ENCODE measurements around the gene SIGMAR1.
A peak's percentile ranks its signal among the peaks of the same experiment; 100 is the strongest.
"Not testable (repeated sequence)": the region's sequence is repeated elsewhere in the genome, so short reads cannot be mapped to it uniquely, and the experiment has no call there.

Gene SIGMAR1

DNA sequence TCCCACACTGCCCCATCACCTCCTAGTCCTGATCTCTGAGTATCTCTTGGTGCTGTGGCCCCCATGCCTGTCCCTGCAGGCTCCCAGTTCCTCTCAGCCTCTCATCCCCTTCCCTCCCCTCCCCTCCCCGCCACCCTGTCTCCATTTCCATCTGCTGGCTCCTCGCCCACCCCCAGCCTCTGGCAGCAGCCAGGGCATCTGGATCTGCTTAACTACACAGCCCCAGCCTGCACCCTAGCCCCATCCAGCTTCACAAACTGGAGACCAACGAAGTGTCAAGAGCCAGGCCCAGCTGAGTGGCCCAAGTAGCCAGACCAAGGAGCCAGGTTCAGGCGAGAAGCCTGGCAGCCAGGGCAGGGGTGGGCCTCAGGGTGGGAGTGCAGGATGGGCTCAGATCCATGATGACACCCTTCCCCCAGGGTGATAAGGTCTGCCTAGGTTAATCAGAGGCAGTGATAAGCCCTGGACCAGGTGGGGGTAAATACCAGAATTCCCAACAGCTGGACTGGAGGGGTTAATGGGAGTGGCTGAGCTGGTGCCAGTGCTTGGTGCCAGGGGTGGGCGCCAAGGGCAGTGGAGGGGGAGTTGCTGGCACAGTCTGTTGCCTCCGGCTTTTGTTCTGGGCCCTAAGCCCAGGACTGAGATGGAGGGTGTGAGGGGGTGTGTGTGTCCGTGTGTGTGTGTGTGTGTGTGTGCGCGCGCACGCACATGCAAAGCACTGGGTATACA lies 16.9 kb upstream of the SIGMAR1 start:
- no peak for DNase-seq (ENCODE audit: low read depth)

DNA sequence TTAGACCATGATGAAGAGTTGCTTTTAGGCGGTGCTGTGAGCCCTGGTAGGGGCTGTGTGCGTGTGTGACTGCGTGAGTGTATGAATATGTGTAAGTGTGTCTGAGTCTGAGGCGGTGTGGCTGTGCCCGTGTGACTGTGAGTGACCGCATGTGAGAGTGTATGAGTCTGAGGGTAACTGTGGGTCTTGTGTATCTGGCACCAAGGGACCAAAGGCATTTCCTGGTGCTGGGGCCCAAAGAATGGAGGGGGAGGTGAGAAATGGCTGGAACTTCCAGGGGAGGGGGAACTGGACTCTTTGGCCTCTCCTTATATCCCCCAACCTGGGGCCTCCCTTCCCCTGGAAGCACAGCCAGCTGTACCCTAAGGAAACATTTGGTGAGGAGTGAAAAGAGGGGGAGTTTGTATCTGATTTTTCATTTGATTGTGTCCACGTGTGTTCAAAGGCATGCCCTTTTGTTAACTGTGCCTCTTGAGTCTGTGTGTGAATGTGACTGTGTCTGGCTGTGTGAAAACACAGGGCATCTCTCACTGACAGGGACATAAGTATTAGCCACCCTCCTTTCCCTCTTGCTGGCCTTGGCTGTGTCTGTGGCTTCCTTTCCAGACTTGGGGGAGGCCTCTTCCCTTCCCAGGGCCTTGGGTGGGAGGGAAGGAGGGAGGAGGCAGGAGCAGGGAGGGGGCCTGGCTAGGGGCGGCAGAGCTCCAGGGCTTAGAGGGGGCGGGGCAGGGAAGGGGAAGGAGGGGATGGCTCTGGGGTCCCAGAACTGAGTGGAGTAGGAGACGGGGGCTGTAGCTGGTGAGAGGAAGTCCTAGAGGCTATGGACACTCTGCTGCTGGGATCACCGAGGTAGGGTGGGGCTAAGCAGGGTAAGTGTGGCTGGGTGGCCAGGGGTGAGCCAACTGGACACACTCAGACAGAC lies 15.8 kb upstream of the SIGMAR1 start:
- DNase-seq (ENCODE audit: low read depth): peak; percentile 40

DNA sequence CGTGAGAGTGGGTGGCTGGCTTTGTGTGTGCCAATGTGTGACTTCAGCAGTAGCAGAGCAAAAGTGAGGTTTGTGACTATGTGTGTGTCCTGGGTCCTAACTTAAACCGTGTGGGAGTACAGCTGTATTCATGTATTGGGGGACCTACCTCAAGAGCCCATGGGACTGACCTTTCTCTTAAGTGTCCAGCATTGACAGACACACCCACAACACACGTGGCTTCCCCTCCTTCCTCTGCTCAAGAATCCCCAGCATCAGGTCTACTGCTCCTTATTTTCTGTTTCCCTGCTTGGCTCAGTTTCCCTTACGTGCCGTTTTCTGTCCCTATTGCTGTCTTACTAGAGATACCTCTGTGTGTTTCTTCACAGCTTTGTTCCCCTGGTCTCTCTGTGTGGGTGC lies 15.0 kb upstream of the SIGMAR1 start:
- DNase-seq (ENCODE audit: low read depth): peak; percentile 21

DNA sequence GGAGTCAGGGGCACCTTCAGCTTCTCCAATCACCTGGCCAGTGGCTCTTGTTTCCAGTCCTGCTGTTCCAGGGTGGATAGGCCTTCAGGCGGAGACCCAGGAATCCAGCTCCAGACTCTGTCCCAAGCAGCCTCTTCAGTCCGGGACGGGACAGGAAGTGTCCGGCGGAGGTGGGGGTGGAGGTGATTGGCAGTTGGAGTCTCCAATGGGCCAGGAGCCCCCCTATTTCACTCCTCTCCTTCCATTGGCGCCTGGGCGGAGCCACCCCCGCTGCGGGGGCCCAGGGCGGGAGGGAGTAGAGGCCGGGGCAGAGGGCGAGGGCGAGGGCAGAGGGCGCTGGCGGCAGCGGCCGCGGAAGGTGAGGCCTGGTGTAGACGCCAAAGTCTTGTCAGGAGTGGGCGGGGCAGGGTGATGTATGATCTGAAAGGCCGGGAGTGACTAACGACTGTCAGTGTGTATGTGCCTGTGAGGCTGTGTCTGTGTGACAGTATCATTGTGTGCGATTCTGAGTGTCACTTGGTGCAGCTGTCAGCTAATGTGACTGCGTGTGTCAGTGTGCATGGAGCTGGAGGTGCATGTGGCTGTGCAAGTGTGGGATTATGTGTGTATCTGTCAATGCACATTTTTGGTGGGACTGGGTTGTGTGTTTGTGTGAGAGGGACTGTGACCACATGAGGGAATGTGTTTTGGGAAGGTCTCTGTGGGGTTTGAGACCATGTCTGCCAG lies 14.5 kb upstream of the SIGMAR1 start, which contains the start of gene IL11RA:
Gene IL11RA, plus strand, starts transcription at position 310 of the 726 bp plus-strand sequence. CDS start 3,033 bp downstream, outside the sequence.
- peak; percentile 92 for DNase-seq (ENCODE audit: low read depth)

DNA sequence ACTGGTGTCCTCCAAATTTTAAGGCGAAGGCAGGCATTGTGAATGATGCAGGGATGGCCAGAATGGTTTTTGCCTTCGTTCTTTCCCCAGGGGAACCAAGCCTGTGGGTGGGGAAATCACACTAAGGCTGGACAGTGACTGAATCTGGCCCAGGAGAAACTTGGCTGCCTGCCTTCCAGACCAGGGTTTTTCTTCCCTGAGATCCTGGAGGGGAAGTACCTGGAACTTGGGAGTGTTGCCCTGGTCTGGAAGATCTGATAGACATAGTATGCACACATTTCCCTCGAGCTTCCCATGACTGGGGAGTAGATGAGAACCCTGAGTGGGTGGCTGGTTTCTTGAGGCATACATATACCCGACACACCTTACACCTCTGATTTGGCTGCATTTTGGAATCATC lies 13.7 kb upstream of the SIGMAR1 start:
- peak; percentile 32 for DNase-seq (ENCODE audit: low read depth)

DNA sequence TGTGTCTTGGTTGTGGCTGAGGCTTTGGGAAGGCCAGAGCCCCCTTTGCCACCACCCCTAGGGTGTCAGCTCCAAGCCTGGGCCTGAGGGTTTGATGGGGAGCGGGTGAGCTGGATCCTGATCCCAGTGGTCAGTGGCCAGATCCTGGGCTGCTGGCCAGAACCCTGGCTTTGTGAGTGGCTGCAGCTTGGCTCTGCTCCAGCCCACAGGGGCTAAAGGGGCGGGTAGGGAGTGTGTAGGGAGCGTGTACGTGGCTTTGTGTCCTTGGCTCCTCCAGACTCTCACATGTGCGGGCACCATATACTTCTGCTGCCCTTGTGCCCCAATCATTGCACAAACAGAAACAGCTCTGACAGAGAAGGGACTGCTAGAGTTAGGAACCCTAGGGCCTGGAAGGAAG lies 13.2 kb upstream of the SIGMAR1 start:
- no peak for DNase-seq (ENCODE audit: low read depth)

DNA sequence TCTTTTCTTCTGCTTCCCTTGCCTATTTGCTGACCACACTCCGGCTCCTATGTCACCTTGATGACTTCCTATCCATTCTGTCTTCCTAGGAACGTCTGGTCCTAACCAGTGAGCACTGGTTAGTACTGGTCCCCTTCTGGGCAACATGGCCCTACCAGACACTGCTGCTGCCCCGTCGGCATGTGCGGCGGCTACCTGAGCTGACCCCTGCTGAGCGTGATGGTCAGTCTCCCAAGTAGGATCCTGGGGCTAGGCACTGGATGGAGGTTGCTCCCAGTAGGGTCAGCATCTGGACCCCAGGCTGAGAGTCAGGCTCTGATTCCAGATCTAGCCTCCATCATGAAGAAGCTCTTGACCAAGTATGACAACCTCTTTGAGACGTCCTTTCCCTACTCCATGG lies 11.1 kb upstream of the SIGMAR1 start:
- no peak for DNase-seq (ENCODE audit: low read depth)

DNA sequence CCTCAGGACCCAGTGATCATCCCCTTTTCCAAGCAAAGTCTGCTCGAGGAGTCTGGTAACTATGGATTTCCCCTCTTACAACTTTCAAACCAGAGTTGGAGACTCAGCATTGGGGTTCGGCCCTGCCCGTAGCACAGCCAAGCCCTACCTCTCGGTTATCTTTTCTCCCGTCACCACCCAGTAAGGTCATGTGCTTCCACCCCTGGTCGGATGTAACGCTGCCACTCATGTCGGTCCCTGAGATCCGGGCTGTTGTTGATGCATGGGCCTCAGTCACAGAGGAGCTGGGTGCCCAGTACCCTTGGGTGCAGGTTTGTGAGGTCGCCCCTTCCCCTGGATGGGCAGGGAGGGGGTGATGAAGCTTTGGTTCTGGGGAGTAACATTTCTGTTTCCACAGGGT lies 10.1 kb upstream of the SIGMAR1 start:
- no peak for DNase-seq (ENCODE audit: low read depth)

DNA sequence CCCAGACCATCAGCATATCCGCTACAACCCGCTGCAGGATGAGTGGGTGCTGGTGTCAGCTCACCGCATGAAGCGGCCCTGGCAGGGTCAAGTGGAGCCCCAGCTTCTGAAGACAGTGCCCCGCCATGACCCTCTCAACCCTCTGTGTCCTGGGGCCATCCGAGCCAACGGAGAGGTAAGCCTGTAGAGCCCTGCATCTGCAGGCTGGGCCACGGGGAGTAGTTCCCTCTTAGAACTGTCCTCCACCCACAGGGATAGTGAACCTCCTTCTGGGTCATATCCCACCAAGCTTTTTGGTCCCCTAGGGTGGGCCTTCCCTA lies 9.5 kb upstream of the SIGMAR1 start:
- DNase-seq (ENCODE audit: low read depth): no peak

DNA sequence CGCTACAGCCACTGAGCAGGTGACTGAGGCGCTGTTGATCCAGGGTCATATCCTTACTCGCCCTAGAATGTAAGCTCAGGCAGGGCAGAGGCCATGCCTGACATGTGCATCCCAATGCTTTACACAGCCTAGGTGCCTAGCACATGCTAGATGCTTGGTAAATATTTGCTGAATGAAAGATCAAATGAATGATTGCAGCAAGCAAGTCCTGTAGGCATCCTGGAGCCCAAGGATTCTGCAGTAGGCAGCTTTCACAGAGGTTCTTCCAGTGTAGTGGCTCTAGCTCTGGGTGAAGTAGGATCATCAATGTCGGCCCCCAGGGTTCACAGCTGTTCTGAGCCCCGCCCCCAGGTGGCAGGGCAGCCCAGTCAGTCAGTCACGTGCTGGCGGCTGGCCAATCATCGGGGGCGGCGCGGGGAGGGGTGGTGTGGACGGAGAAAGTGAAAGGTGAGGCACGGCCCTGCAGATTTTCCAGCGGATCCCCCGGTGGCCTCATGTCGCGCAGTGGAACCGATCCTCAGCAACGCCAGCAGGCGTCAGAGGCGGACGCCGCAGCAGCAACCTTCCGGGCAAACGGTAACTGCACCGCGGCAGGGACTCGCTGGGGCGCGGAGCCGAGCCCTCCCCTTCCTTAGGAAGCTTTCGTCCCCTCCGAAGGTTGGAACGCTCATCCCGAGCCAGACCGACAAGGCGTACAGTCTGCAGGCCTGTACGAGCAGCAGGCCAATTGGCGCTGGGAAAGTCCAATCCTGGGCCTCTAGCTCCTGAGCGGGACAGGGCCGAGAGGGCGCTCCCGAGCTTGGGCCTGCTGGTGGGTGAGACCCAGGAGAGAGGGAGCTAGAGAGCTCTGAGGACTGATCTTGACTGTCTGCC lies 8.9 kb upstream of the SIGMAR1 start, which contains the start of gene GALT:
Gene GALT, plus strand, starts transcription at position 465 of the 873 bp plus-strand sequence. Its CDS starts 30 bp downstream, at position 495.
- DNase-seq (ENCODE audit: low read depth): peak; percentile 91

DNA sequence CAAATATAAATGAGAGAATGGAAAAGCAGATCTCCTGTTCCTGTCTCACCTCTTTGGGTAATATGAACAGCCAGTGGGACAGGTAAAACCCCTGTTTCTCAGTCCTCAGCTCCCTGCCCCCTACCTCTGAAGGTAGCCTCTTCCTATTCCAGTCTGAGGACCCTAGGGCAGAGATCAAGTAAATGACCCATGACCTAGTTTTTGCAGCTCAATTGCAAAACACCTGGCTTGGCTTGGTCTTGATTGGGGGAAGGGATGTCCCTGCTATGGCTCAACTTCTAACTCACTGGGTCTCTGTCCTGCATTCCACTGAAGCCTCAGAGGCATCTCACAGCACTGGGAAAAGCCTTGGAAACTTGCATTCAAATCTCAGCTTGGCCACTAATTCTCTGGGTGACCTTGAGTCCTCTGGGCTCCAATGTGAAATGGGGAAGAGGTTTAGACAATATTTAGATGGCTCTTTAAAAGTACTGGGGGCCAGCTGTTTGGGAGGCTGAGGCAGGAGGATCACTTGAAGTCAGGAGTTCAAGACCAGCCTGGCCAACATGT lies 7.3 kb upstream of the SIGMAR1 start:
- no peak for DNase-seq (ENCODE audit: low read depth)

DNA sequence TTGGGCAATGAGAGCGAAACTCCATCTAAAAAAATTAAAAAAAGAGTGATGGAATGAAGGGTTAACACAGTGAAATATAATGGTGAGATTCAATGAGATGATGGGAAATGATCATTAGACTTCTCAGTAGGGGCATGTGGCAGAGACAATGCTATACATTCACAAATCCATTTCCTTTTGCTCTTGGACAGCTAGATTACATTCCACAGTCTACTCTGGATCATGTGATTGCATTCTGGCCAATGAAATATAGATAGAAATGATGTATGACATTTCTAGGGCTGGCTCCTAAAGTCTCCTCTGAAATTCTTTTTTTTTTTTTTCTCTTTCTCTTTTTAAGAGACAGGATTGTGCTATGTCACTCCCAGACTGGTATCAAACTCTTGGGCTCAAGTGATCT lies 5.1 kb upstream of the SIGMAR1 start:
- no peak for DNase-seq (ENCODE audit: low read depth)

DNA sequence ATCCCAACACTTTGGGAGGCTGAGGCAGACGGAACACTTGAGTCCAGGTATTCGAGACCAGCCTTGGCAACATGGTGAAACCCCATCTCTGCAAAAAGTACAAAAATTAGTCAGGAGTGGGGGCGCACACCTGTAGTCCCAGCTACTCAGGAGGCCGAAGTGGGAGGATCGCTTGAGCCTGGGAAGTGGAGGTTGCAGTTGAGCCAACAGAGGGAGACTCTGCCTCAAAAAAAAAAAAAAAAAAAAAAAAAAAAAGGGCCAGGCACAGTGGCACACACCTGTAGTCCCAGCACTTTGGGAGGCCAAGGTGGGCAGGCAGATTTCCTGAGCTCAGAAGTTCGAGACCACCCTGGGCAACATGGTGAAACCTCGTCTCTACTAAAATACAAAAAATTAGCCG lies 1.7 kb upstream of the SIGMAR1 start:
- DNase-seq (ENCODE audit: low read depth): not testable (repeated sequence)

DNA sequence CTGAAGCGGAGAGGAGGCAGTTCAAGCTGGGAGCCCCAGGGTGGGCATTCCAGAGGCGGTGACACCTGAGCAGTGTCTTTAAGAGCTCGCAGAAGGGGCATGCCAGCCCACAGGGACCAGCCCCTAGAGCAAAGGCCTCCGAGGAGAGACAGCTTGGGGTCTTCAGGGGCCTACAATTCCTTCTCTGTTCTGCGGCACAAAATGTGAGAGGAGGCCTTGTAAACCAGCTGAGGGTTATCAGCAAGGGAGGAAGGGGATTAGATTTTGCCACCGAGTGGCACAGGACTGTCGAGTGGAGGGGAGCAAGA lies 505 bp upstream of the SIGMAR1 start:
- DNase-seq (ENCODE audit: low read depth): no peak

DNA sequence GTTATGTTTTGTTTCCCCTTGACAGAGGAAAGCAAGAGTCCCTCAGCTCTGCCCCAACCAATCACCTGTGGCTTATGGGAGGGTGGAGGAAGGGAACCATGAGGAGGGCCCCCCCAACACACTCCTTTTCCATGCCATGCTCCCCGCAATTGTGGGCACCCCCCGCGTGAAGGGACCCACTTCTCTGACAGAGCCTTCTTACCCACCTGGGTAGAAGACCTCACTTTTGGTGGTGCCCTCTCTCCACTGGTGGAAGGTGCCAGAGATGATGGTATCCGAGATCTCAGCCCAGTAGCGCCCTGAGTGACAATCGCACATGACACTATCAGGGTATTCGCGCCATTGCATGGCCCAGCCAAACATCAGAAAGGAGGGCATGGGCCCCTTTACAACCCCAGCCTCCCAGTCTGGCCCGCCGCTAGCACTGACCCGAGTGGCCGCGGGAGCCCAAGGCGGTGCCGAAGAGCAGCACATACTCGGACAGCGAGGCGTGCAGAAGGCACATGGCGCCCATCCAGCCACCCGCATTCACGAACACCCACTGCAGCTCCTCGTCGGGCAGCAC lies 714 bp downstream of the SIGMAR1 start:
- DNase-seq (ENCODE audit: low read depth): peak; percentile 54

DNA sequence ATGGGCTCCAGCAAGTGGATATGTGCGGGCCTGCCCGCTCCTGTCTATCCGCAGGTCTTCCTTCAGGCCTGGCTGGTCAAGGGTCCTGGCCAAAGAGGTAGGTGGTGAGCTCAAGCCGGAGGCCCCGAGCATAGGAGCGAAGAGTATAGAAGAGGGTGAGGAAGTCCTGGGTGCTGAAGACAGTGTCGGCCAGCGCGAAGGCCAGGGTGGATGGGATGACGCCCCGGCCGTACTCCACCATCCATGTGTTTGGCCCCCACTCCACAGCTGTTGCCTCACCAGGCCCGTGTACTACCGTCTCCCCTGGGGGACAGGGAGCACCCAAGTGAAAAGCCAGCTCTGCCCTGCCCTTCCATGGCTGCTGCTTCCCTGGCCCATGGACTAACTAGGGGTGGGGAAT lies 2.0 kb downstream of the SIGMAR1 start:
- DNase-seq (ENCODE audit: low read depth): no peak

DNA sequence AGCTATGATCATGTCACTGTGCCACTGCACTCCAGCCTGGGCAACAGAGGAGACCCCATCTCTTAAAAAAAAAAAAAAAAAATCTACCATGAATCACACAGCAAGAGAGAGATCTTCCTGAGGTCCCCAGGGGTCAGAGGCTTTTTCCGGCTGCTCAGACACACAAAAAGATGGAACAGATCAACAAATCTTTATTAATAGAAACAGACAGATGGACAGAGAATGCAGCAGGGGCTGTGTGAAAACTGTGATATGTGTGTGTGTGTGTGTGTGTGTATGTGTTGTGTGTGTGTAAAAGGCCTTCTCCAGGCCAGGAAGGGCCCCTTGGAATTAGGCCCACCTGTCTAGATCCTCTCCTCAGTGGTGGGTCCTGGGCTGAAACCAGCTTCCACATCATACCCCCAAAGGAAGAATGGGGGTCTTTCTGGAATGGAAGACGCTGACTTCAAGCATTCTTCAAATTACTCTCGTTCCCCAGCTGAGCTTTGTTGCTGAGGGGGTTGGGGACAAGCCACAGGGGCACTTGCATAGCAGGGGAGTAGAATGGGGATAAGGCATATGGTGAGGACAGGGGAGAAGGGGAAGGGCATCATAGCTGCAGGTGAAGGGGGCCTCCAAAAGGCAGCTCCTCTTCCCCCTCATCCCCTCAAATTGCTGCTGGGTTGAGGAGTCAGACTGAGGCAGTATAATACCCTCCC lies 2.9 kb downstream of the SIGMAR1 start:
- DNase-seq (ENCODE audit: low read depth): no peak

DNA sequence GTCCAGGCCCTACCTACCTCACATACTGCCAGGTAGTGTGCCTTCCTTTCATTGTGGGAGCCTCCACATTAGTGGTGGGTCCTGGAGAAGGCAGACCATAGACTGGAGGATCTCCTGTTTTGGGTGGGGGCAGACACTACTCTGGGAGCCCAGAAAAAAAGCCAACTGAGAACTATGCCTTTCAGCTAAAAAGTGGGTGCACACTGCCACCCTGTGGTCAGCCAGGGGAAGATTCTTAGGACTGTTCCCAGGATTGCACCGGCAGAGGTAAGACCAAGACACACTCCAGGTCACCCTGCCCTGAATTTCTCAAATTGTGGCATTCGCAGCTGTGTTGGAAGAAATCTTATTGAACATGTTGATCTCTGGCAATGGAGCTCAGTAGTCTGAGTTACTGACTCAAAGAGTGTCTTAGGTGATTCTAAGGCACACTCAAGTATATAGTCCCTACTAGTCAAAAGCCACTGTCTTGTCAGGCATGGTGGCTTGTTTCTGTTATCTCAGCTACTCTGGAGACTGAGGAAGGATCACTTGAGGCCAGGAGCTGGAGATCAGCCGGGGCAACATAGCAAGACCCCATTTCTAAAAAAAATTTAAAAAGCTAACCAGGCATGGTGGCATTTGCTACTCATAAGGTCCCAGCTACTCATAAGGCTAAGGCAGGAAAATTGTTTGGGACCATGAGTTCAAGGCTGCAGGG lies 3.6 kb downstream of the SIGMAR1 start:
- peak; percentile 74 for DNase-seq (ENCODE audit: low read depth)

DNA sequence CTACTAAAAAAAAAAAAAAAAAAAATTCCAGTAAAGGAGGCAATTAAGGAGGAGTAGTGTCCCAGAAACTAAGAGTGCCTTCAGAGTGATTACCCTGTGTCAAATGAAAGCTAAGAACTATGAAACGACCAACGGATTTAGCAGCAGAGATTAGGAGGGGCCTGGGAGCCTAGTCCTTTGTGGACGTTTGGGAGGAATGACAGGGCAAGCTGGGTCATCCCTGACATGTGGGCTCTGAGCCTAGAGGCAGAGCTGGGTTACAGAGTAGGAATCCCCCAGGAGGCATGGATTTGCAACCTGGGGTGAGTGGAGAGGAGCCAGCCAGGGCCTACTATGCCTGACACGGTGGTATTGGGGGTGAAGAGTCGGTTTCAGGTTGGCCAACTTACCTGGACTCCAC lies 4.4 kb downstream of the SIGMAR1 start:
- DNase-seq (ENCODE audit: low read depth): no peak

Measured in ELR (cell line).